ENCODE measurements around the gene VPS26C.
"Not testable (repeated sequence)": the region's sequence is repeated elsewhere in the genome, so short reads cannot be mapped to it uniquely, and the experiment has no call there.

VPS26C gene

GRCh38 chr21:37224861-37225839 lies 42.0 kb downstream of the VPS26C start:
- Histone ChIP-seq H3K27ac (ENCODE audit: low read depth, low read length, poor library complexity, severe bottlenecking) (no peak overlapping the region), H3K4me2 (ENCODE audit: low read length) (no peak overlapping the region), H4K20me1 (ENCODE audit: insufficient read depth, low read length) (no peaks in the 10 kb centered on the region), H3K9me2 (ENCODE audit: low read depth, low read length) (no peaks in the 10 kb centered on the region), H3K9ac (ENCODE audit: low read length) (no peak overlapping the region), H3K4me3 (ENCODE audit: low read depth, low read length, poor library complexity, severe bottlenecking) (no peak overlapping the region), H3K27me3 (ENCODE audit: insufficient read depth, low read length) (no peaks in the 10 kb centered on the region), H3K4me1 (ENCODE audit: insufficient read depth, low read length, severe bottlenecking) (peaks cover 11% of the 10 kb centered on the region), H3F3A (ENCODE audit: insufficient read depth, low read length) (no peaks in the 10 kb centered on the region; the same call in 1 of the 2 replicates), H3K79me2 (ENCODE audit: insufficient read depth, low read length) (peaks cover 12% of the 10 kb centered on the region), H3K9me3 (ENCODE audit: low read length) (no peaks in the 10 kb centered on the region), H3K36me3 (ENCODE audit: insufficient read depth, low read length) (peaks cover 71% of the 10 kb centered on the region), H2AFZ (ENCODE audit: low read length) (no peak overlapping the region)
- no peak for TF ChIP-seq EZH2 (IDR thresholded peaks at IDR 0.05; ENCODE audit: borderline replicate concordance, low read length)
- TF ChIP-seq CTCF (IDR thresholded peaks at IDR 0.05; ENCODE audit: low read length), result no peak

- Histone ChIP-seq H3K27ac (ENCODE audit: low read depth, low read length, poor library complexity, severe bottlenecking) (no peak overlapping the region), H3K4me1 (ENCODE audit: insufficient read depth, low read length, severe bottlenecking) (peaks cover 14% of the 10 kb centered on the region), H3K9me3 (ENCODE audit: low read length) (no peaks in the 10 kb centered on the region), H3K79me2 (ENCODE audit: insufficient read depth, low read length) (peaks cover 12% of the 10 kb centered on the region), H4K20me1 (ENCODE audit: insufficient read depth, low read length) (no peaks in the 10 kb centered on the region), H2AFZ (ENCODE audit: low read length) (no peak overlapping the region), H3K9ac (ENCODE audit: low read length) (no peak overlapping the region), H3K27me3 (ENCODE audit: insufficient read depth, low read length) (no peaks in the 10 kb centered on the region), H3K4me3 (ENCODE audit: low read depth, low read length, poor library complexity, severe bottlenecking) (no peak overlapping the region), H3K4me2 (ENCODE audit: low read length) (no peak overlapping the region), H3F3A (ENCODE audit: insufficient read depth, low read length) (no peaks in the 10 kb centered on the region; the same call in 1 of the 2 replicates), H3K36me3 (ENCODE audit: insufficient read depth, low read length) (peaks cover 65% of the 10 kb centered on the region), H3K9me2 (ENCODE audit: low read depth, low read length) (no peaks in the 10 kb centered on the region)
- TF ChIP-seq CTCF (IDR thresholded peaks at IDR 0.05; ENCODE audit: low read length), result no peak
- no peak for TF ChIP-seq EZH2 (IDR thresholded peaks at IDR 0.05; ENCODE audit: borderline replicate concordance, low read length)
Observed at GRCh38 chr21:37223804-37224345, 43.3 kb downstream of the VPS26C start.

- H3K4me3 ChIP-seq (ENCODE audit: low read depth, low read length, poor library complexity, severe bottlenecking), result not testable (repeated sequence)
- peaks cover 14% of the 10 kb centered on the region for H3K4me1 ChIP-seq (ENCODE audit: insufficient read depth, low read length, severe bottlenecking)
Observed at GRCh38 chr21:37222248-37222647, 44.9 kb downstream of the VPS26C start.

More at GRCh38 chr21:37222248-37222647, 44.9 kb downstream of the VPS26C start:
- not testable (repeated sequence) for H2AFZ ChIP-seq (ENCODE audit: low read length); H3F3A ChIP-seq (ENCODE audit: insufficient read depth, low read length); H3K9me2 ChIP-seq (ENCODE audit: low read depth, low read length); H3K27ac ChIP-seq (ENCODE audit: low read depth, low read length, poor library complexity, severe bottlenecking); H3K9ac ChIP-seq (ENCODE audit: low read length); H3K4me2 ChIP-seq (ENCODE audit: low read length); H3K9me3 ChIP-seq (ENCODE audit: low read length); H3K27me3 ChIP-seq (ENCODE audit: insufficient read depth, low read length); H4K20me1 ChIP-seq (ENCODE audit: insufficient read depth, low read length)
- H3K79me2 ChIP-seq (ENCODE audit: insufficient read depth, low read length), result peaks cover 12% of the 10 kb centered on the region
- H3K36me3 ChIP-seq (ENCODE audit: insufficient read depth, low read length), result peaks cover 50% of the 10 kb centered on the region
